ENCODE measurements around the gene HMGB1.

The HMGB1 gene

GRCh38 chr13:30465593-30466357, at the start of gene HMGB1:
Gene HMGB1, minus strand, starts transcription at chr13:30465936. Its CDS starts 2,256 bp downstream, at chr13:30463680.
- peak; percentile 99 for DNase-seq (ENCODE audit: low read depth)

- DNase-seq (ENCODE audit: low read depth): no peak
Observed at GRCh38 chr13:30510811-30511371, 45.2 kb upstream of the HMGB1 start.

GRCh38 chr13:30510091-30510490, 44.4 kb upstream of the HMGB1 start:
- DNase-seq (ENCODE audit: low read depth): no peak

GRCh38 chr13:30509254-30510050, 43.7 kb upstream of the HMGB1 start:
- no peak for DNase-seq (ENCODE audit: low read depth)

- DNase-seq (ENCODE audit: low read depth): no peak
Observed at GRCh38 chr13:30504081-30504480, 38.3 kb upstream of the HMGB1 start.

GRCh38 chr13:30502237-30502636, 36.5 kb upstream of the HMGB1 start:
- no peak for DNase-seq (ENCODE audit: low read depth)

- no peak for DNase-seq (ENCODE audit: low read depth)
Observed at GRCh38 chr13:30499338-30499737, 33.6 kb upstream of the HMGB1 start.

- no peak for DNase-seq (ENCODE audit: low read depth)
Observed at GRCh38 chr13:30496147-30496546, 30.4 kb upstream of the HMGB1 start.

GRCh38 chr13:30495746-30496145, 30.0 kb upstream of the HMGB1 start:
- DNase-seq (ENCODE audit: low read depth): no peak

- DNase-seq (ENCODE audit: low read depth): no peak
Observed at GRCh38 chr13:30493658-30494381, 28.1 kb upstream of the HMGB1 start.

- no peak for DNase-seq (ENCODE audit: low read depth)
Observed at GRCh38 chr13:30487075-30487470, 21.3 kb upstream of the HMGB1 start.

GRCh38 chr13:30486230-30487074, 20.7 kb upstream of the HMGB1 start:
- DNase-seq (ENCODE audit: low read depth): no peak

- DNase-seq (ENCODE audit: low read depth): no peak
Observed at GRCh38 chr13:30481241-30481760, 15.6 kb upstream of the HMGB1 start.

- no peak for DNase-seq (ENCODE audit: low read depth)
Observed at GRCh38 chr13:30480292-30480950, 14.7 kb upstream of the HMGB1 start.

GRCh38 chr13:30479883-30480219, 14.1 kb upstream of the HMGB1 start:
- no peak for DNase-seq (ENCODE audit: low read depth)

- no peak for DNase-seq (ENCODE audit: low read depth)
Observed at GRCh38 chr13:30479154-30479882, 13.6 kb upstream of the HMGB1 start.

GRCh38 chr13:30477346-30478195, 11.8 kb upstream of the HMGB1 start:
- DNase-seq (ENCODE audit: low read depth): no peak

GRCh38 chr13:30473675-30474074, 7.9 kb upstream of the HMGB1 start:
- no peak for DNase-seq (ENCODE audit: low read depth)

GRCh38 chr13:30466841-30467252, 1.1 kb upstream of the HMGB1 start:
- no peak for DNase-seq (ENCODE audit: low read depth)

Data from fibroblast of gingiva (primary cell).